NCI-H1105 treated with DMSO at 0.1 percent for 48 hours (cell line): ENCODE data around the gene EMP2.
"Not testable (repeated sequence)": the region's sequence is repeated elsewhere in the genome, so short reads cannot be mapped to it uniquely, and the experiment has no call there.

Experiments used
- DNase-seq: peaks from one replicate; lab custom pipeline; 2025; lab: John Stamatoyannopoulos, UW

The EMP2 gene

DNA sequence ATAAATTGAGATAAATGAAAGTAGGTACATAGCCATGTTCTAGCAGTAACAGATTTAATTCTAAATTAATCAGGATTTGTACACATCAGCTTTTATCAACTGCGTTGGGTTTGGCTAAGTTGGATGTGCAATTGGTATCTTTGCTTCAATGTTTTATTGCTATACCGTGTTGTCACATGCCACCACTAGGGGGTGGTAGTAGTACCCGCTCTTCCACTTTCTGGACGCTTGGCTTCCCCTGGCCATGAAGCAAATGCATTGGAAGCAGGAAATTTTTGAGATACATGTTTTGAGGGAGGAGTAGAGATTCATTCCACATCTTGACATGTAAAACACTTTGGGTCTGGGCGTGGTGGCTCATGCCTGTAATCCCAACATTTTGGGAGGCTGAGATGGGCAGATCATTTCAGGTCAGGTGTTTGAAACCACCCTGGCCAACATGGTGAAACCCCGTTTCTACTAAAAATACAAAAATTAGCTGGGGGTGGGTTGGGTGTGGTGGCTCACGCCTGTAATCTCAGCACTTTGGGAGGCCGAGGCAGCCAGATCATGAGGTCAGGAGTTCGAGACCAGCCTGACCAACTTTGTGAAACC, 58.6 kb downstream of the EMP2 start:
- DNase-seq: peak; percentile 63

DNA sequence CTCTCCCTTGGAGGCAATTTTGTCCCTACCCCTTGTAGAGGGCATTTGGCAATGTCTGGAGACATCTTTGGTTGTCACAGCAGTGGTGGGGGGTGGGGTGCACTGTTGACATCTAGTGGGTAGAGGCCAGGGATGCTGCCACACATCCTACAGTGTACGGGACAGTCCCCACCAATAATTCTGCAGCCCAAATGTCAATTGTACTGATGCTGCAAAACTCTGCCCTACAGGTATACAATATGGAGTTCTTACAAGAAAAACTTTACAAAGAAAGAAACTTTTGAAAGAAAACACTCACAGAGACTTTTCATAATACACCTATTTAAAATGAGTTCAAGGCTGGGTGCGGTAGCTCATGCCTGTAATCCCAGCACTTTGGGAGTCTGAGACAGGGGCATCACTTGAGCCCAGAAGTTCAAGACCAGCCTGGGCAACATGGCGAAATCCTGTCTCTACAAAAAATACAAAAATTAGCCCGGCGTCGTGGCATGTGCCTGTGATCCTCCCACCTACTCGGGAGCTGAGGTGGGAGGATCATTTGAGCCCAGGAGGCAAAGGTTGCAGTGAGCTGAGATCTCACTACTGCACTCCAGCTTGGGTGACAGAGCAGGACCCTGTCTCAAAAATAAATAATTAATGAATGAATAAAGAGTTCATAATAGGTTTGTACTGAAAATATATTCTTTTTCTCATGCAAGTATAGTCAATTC, 59.4 kb downstream of the EMP2 start:
- no peak for DNase-seq

DNA sequence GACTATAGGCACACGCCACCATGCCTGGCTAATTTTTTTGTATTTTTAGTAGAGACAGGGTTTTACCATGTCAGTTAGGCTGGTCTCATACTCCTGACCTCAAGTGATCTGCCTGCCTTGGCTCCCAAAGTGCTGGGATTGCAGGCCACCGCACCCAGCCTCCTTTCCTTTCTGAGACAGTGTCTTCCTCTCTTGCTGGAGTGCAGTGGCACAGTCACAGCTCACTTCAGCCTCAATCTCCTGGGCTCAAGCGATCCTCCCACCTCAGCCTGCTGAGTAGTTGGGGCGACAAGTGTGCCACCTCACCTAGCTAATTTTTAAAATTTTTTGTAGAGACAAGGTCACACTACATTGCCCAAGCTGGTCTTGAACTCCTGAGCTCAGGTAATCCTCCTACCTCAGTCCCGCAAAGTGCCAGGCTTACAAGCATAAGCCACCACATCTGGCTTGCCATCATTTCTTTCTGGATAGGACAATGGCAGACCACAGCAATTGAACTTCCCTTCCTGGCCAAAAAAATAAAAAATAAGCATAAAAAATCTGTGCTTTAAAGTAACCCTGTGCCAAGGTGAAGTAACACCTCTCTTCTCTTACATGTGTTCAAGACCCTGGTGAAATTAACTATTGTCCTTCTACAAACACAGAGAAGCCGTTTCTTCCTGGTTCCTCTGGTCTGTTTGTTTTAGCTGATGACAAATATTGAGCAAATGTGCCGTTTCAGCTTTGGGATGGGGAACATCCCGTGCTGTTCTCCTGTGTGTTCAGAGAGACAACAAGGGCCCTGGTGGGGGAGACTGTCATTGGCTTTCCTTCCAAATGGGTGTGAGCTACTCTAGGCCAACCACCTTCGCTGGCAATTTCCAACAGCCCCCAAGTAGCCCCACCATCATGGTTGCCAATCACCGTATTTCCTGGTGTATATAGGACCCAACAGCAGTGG, 60.2 kb downstream of the EMP2 start:
- DNase-seq: no peak

DNA sequence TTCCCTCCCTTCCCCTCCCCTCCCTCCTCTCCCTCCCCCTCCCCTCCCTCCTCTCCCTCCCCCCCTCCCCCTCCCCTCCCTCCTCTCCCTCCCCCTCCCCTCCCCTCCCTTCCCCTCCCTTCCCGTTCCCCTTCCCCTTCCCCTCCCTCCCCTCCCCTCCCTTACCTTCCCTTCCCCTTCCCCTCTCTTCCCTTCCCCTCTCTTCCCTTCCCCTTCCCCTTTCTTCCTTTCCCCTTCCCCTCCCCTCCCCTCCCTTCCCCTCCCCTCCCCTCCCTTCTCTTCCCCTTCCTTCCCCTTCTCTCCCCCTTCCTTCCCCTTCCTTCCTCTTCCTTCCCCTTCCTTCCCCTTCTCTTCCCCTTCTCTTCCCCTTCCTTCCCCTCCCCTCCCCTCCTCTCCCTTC, 61.1 kb downstream of the EMP2 start:
- no peak for DNase-seq

DNA sequence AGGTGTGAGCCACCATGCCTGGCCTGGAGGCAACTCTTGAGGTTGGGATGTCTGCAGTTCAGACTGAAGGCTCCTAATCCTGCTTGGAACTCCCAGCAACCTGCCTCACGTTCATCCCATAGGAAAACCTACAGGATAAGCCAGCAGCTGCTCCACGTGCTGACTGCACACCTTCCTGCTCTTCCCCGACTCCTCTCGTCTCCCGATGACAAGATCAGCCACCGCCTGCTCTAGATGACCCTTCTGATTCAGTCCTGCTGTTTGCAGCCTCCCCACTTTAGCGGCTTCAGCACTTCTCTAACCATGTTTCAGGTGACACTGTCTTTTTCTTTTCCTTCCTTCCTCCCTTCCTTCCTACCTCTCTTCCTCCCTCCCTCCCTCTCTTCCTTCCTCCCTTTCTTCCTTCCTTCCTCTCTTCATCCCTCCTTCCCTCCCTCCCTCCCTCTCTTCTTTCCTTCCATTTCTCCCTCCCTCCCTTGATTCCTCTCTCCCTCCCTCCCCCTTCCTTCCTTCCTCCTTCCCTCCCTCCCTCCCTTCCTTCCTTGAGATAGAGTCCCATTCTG, 61.8 kb downstream of the EMP2 start:
- DNase-seq: no peak

DNA sequence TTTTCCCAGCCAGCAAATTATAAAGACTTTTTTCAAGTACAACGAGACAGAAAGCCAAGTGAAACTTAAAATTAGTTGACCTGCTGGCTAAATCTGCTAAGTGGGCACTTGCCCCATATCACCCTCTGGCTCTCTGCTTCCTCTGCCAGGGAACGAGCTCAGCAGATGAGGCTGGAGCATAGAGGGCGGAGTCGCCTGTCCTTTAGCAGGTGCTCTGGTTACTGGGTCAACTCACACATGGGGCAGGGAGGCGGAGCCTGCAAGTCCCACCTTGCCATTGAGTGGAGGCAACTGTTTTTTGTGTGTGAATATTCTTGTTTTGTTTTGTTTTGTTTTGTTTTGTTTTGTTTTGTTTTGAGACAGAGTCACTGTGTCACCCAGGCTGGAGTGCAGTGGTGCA, 62.5 kb downstream of the EMP2 start:
- no peak for DNase-seq

- peak; percentile 43 for DNase-seq
Measured at GRCh38 chr16:10514369-10515055, 65.9 kb downstream of the EMP2 start.

DNA sequence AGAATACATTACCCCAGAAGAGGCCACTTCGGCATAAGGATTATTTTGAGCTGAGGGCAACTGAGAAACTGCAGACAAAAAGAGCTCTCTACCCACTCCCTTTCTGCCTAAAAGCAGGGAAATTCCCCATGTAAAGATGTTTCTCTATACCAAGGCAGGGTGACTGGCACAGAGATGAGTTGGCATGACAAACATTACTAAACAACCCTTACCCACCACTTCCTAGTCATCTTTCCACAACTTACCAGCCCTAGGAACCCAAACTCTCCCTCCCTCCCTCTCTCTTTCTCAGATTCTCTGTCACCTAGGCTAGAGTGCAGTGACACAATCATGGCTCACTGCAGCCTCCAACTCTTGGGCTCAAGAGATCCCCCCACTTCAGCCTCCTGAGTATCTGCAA, 68.6 kb downstream of the EMP2 start:
- no peak for DNase-seq

DNA sequence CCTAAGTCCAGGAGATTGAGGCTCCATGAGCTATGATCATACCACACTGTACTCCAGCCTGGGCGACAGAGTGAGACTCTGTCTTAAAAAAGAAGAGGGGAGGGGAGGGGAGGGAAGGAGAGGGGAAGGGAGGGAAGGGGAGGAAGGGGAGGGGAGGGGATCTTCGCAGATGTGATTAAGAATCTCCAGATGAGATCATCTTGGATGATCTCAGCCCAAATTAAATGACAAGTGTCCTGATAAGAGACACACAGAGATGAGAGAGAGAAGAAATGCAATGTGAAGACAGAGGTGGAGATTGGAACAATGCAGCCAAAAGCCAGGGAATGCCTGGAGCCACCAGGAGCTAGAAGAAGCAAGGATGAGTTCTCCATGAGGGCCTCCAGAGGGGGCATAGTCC, 70.1 kb downstream of the EMP2 start:
- DNase-seq: no peak

GRCh38 chr16:10509534-10510025, 70.8 kb downstream of the EMP2 start:
- DNase-seq: peak; percentile 75

- not testable (repeated sequence) for DNase-seq
Measured at GRCh38 chr16:10505286-10505685, 75.1 kb downstream of the EMP2 start.

DNA sequence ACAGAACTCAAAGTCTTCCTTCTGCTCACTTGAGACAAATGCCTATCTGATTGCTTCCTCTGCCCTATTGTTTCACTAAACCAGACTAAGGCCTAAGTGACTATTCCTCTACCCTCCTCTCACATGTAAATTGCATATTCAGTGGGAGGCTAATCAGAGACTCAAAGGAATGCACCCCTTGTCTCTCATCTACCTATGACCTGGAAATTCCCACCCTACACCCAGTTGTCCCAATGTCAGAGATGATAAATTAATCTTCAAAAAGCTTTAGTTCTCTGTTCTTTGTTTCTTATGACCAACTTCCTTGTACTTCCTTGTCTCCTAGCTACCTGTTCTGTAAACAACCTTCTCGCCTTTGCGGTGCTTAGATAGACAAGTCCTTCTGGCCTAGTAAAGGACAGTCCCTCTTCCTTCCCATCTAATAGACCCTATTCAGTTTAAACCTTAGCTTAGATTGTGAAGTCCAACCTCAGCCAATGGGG, 76.0 kb downstream of the EMP2 start:
- no peak for DNase-seq

- no peak for DNase-seq
Measured at GRCh38 chr16:10502776-10503175, 77.6 kb downstream of the EMP2 start.

GRCh38 chr16:10501016-10501607, 79.3 kb downstream of the EMP2 start:
- DNase-seq: no peak

DNA sequence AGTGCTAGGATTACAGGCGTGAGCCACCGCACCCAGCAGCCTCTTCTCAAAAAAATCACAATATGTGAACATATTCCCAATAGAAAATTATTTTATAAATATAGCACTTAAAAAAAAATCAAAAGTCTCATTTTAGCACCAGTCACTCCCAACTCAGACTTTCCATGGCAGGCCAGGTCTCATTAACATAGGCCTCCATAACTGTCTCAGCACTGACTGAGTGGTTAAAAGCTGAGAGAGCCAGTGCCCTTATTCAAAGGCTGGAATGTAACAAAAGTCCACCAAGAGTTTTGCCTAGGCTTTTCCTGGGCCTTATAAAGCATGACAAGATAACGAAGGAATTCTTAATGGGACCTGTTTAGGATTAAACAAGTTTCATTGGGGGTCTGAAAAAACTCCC, 79.8 kb downstream of the EMP2 start:
- DNase-seq: no peak

DNA sequence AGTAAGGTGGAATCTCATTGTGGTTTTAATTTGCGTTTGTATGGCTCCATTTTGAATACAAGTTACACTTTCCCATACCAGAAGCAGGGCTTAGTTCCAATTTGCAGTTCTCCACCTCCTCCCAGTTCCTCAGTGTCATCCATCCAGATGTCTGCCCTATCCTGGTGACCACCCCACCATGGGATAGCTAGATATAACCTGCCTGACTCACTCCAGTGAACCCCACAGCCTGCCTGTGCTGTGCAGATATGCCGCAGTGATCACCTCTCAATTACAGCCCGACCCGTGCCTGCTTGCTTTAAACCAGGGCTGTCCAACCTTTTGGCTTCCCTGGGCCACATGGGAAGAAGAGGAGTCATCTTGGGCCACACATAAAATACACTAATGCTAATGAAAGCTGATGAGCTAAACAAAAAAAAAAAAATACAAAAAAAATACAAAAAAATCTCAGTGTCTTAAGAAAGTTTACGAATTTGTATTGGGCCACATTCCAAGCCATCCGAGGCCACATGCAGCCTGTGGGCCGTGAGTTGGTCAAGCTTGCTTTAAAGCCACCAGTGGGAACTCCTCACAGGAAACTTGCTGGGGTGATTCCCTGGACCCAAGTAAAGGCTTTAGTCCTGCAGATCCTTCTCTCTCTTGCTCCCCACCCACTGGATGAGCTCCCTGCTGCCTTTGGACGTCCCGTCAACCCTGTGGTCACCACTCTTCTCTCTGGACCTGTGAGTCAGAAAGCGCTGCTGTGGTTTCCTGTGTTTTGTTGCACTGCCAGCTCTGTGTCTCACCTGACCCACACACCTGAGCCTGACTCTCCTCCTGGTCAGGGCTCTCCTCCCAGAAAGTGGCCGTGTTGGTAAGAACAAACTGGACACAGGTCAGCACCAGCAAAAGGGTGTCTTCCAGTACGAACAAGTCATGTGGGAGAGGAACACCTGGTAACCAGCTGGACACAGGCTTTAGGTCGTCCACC, 83.0 kb downstream of the EMP2 start:
- no peak for DNase-seq

GRCh38 chr16:10495031-10495345, 85.4 kb downstream of the EMP2 start:
- no peak for DNase-seq

DNA sequence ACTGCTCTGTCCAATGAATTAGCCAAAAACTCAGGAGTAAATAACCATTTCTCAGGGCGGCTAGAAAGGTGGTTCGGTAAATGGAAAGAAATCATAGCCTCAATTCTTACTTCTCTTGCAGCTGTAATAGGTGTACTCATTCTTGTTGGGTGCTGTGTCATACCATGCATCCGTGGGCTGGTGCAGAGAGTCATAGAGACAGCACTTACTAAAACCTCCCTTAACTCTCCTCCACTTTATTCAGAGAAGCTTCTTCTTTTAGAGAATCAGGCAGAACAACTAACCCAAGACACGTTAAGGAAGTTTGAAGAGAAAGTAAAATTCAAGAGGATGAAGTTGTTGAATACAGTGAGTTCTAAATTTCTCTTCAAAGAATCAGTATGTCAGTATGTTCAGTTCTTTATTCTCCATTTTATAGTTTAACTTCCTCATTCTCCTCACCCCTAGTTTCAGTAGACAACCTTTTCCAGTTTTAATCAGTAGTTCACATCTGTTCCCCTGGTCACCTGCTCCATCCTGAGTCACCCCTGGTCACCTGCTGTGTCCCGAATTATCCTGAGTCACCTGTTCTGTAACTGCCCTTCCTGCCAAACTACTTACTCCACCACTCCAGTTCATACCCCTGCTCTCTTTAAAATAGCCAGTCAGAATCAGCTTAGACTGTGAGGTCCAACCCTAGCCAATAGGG, 85.9 kb downstream of the EMP2 start:
- DNase-seq: no peak

- DNase-seq: no peak
Measured at GRCh38 chr16:10493276-10493675, 87.1 kb downstream of the EMP2 start.

DNA sequence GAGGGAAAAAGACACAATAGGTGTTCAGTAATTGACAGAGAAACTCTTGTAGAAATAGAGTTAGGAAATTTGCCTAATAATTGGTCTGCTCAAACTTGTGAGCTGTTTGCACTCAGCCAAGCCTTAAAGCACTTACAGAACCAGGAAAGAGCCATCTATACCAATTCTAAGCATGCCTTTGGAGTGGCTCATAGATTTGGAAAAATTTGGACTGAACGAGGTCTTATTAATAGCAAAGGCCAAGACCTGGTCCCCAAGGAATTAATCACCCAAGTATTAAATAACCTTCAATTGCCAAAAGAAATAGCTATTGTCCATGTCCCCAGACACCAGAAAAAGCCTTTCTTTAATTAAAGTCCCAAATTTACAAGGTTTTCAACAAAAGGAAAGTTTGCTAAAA, 90.3 kb downstream of the EMP2 start:
- no peak for DNase-seq
